Bone marrow (tissue), 2 donors: ENCODE results near the gene METTL6.
"Not testable (repeated sequence)": the region's sequence is repeated elsewhere in the genome, so short reads cannot be mapped to it uniquely, and the experiment has no call there.

Experiments
- DNase-seq, 2 donors: peaks; one replicate each; lab custom pipeline; 2025; lab: John Stamatoyannopoulos, UW

METTL6 gene

DNA sequence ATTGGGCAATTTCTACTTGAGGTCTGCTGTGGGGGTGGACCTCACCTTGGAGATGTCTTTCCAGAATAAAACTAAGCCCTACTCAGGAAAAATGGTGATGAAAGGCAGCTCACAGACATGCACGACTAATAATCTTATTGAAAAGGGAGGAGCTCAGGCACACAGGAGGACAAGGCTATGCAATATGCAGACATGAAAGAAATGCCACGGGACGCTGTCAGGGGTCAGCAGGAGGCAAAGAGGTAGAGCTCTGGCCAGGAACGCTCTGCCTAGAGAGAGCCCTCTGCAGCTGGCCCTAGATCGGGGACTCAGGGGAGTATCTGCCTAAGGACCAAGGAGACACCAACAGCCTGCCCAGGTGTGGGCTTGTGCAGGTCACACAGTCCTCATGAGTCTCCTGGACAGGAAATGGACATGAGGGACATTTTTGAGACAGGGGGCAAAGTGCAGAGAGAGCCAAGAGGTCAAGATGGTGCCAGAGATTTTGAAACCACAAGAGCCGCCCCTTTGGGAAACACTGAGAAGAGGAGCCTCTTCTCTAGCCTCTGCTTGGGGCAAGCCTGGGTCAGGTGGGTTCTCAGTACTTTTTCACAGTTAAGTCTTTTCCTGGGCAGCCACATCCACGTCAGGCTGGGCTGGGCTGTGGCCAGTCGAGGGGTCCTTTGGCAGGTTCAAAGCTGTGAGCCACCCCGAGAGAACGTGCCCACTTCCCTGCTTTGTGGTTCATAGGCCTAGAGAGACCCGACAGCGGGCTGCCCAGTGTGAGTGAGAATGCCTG lies 23.3 kb upstream of the METTL6 start:
- no peak for DNase-seq

DNA sequence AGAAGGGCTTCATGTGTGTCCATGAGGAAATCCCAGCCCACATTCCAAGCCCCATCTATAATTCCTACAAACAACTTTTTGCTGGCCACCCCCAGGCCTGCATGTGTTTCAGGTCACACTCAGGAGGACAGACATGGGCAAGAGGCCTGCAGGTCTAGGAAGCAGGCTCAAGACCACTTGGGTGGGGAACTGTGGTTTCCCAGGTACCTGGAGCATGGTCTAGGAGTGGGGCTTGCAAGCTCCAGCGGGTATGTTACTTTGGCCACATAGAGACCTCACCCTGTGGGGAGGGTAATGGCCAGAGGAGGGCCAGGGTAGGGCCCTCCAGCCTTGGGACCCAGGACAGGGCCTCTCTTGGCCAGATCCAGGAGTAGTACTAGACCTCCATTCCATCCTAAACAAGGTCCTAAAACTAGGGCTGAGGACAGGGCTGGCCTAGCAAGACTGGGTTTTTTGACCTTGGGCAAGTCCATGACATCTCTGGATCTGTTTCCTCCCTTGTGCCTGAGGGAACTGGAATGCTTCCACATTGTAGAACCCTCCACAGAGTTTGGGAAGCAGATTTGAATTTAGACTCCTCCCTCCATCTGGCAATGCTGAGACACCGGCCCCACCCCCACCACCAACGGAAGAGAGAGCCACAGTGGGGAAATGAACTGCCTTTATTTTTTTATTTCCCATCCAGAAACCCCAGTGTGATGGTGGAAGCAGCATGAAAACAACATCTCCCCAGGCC lies 22.3 kb upstream of the METTL6 start:
- DNase-seq = no peak

DNA sequence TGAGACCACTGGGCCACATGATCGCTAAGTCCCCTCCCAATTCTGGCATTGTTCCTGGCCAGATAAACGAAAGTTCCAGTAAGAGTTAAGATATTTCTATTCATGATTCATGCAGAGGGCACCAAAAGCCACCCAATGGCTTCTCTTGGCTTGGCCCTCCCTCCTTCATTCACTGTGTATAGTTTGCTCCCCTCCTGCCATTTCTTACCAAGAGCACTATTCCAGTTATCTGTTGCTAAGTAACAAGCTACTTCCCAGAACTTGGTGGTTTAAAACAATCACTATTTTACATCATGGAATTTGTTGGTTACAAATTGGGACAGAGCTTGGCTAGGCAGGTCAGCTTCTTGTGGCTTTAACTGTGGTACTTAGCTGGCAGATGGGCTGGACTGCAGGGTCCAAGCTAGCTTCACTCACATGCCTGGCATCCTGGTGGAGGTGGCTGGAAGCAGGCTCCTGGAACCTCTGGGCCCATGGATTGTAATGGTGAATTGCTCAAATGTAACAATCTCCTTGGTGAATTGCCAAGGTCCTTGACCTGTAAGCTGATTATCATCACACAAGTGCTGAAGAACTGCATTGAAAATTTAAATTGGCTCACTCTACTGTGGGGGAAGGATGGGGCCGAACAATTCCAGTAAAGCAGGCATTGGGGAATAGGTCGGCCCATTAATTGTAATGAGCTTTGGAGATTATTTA lies 16.6 kb upstream of the METTL6 start:
- DNase-seq = no peak

DNA sequence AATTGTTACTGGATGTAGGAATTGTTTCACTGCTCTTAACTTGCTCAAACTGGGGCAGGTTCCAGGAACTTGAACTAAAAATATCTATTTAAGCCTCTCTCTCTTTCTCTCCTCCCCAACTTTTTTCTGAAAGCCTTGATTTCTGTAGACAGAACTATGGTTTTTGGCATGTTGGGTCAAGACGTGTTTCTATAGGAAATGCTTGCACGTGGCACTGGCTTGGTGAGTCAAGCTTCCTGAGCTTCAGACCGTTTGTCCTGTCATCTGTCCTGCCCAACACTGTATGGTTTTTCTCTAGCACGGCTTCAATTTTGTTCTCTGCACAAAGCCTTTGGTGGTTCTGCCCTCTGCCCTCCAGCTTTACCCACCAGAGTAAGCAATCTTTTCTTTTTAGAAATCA lies 13.5 kb upstream of the METTL6 start:
- DNase-seq = peak in 1 of 2 donors; percentile 86

DNA sequence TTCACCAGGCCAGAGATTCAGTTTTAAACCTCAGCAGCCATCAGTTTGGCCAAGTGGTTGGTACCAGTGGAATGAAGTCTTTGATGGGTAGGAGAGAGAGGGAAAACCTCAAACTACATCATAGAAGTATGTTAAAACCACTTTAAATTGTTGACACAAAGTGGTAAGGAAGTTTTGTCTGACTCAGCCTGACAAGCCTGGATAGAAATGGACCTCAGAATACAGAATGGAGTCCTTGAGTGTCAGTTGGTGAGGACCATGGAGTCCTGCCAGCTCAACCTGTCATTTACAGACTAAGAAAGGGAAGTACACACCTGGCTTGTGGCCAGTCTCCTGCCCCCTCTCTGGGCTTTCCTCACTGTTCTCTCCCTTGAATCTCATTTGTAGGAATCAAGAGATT lies 12.1 kb upstream of the METTL6 start:
- no peak for DNase-seq

DNA sequence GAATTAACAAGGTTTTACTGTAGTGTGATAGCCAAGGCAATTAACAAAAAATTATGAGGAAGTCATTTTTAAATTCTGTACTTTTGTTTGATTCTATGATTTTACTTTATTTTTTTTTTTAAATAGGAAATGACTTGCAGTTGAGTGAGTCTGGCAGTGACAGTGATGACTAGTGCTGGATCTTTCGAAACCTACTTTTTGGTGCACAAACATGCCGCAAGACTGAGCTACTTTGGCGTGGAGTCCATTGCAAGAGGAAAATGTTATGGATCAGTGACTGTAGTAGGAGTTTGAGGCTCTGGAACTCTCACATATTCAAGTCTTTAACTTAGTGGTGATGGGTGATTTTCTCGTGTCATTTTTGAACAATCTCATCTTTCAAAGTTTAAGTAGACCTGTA lies 11.6 kb upstream of the METTL6 start:
- peak in 1 of 2 donors; percentile 90 for DNase-seq

DNA sequence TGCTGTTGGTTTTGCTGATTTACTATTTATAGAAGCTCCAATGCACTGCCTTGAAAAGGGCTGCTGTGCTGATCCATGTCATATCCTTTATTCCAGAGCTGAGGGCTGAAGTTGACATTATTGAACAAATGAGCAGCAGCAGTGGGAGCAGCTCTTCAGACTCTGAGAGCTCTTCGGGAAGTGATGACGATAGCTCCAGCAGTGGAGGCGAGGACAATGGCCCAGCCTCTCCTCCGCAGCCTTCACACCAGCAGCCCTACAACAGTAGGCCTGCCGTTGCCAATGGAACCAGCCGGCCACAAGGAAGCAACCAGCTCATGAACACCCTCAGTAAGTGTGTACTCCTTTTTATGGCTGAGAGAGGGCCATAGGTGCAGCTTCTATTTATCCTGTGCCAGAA lies 8.9 kb upstream of the METTL6 start:
- no peak for DNase-seq

DNA sequence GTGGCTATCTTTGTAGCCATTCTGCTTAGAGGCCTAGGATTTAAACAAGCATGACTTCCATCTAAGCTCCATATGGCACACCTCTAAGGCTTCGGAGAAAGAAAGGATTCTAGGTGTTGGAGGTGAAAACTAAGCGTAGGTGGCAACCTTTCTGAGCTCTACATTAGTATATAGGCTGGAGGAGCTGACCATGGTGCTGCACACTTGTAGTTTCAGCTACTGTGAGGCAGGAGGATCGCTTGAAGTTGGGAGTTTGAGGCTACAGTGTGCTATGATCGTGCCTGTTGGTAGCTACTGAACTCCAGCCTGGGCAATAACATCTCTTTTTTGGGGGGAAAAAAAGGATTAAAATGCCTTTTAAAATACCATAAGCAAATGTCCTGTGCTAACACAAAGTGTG lies 7.4 kb upstream of the METTL6 start:
- no peak for DNase-seq

DNA sequence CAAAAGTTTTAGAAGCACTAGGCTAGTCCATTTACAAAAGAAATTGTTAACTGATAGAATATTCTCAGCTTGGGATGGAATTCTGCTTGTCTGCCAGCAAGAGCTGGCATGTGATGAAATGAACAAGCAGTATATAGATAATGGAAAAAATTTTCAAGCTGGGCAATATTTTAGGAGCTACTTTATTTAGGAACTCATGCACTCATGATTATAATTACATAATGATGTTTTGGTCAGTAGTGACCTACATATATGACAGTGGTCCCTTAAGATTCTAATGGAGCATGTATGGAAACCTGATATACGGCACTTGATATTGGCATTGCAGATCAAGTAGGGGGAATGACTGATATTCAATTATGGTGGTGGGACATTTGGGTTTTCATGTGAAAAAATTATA lies 6.2 kb upstream of the METTL6 start:
- DNase-seq = no peak

DNA sequence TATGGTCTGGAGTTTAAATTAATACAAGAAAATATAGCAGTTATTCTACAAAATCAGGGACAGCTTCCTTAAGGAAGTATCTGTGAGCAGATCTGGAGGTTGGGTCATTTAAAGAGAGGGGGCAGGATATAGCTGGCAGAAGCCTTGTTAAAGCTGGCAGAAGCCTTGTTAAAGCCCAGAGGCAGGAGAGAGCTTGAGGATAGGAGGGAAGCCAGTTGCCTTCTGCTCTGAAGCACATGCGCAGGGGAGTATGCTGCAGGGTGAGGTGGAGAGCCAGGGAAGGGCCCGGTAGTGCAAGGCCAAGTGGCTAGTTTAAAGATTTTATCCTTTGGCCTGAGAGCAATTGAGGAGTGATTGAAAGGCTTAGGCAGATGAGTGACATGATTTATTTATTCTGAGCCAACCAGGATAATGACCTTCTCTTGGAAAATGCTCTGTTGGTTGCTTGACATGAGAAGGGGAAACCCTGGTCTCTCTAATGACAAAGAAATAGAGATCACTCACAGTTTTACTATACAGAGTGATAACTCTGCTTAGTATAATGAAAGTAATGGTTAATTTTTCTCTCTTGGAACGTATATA lies 4.0 kb upstream of the METTL6 start:
- DNase-seq = no peak

DNA sequence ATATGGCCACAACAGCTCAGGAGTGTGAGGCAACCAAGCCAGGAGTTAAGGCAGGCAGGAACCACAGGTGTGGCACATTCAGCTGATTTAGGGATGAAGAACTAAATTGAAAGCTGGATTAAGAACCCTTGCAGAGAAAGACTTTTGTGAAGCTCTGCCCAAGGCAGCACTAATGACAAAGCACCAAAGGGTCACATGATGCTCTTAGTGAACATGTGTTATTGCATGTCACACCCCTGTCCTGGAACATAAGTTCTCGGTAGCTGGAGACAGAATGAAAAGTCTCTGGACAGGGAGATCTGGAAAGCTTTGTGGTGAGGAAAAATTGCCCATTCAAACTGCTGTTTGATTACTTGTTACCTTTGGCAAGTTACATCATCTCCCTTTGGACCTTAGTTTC lies 3.3 kb upstream of the METTL6 start:
- DNase-seq = no peak

DNA sequence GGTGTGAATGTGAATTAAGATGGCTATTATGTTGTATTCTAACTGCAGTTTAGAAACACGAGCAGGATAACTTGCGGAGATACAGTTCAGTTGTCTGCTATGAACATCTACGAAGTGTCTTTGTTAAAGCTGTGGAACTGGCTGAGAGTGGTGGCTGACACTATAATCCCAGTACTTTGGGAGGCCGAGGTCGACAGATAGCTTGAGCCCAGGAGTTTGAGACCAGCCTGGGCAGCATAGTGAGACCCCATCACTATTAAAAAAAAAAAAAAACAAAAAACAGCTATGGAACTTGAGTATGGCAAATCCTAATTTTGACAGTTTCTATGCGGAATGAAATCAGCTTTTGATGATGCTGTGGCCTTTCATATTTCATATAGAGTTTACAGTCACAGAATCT lies 1.7 kb upstream of the METTL6 start:
- DNase-seq = no peak

DNA sequence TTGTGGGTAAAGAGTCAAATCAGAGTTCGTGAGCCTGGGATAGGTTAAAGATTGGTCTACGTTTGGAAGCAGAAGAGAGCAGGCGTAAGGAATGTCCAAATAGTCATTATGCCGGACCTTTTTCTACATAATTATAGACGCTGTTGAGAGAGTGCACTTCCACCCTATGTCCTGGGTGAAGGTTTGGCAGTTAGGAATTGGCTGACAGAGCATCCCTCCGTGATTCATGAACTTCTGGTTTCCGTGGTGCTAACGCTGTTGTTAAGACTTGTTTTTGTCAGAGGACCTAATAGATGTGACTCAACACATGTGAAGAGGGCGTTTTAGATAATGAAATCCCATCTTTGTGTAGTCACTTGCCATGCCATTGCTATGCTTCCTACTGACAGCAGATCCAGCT lies 1.2 kb upstream of the METTL6 start:
- DNase-seq = peak in 1 of 2 donors; percentile 25

DNA sequence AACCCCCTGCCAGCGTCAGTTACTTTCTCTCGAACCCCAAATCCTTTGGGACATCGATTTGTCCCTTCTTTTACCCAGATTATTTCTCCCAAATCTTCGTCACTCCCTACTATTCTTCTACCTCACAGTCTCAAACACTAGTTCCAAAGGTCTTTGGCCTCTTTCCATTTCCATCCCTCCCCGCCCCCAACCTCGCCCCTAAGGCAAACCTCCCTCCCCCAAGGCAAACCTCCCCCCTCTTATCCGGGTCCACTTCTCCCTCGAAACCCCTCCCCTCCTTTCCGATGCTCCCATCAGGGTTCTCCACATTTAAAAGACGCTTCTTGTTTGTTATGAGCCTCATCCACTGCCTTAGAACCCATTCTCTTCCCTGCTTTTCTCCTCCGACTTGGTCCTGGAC lies 637 bp upstream of the METTL6 start:
- DNase-seq = no peak

DNA sequence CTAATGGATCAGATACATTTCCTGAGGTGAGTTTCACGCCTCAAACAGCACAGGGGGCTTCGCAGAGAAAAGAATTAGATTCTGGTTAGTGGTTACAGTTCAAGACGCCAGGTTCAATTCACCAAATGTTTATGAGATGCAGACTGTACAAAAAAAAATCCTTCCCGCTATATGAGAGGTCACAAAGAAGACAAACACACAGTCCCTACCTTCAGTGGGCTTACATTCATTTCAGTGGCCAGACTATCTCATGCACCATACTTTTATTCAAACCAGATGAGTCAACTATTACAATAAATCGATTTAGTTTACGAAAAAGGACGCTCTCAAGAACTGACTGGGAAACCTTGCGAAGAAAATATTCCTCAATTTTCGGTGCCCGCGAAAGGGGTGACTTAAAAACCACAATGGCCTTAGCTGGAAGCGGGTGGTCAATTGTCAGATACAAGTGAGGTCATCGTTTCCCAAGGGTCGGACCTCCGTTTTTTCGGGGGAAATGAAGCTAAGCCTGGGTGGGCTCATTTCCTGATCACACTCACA lies 695 bp downstream of the METTL6 start:
- no peak for DNase-seq

DNA sequence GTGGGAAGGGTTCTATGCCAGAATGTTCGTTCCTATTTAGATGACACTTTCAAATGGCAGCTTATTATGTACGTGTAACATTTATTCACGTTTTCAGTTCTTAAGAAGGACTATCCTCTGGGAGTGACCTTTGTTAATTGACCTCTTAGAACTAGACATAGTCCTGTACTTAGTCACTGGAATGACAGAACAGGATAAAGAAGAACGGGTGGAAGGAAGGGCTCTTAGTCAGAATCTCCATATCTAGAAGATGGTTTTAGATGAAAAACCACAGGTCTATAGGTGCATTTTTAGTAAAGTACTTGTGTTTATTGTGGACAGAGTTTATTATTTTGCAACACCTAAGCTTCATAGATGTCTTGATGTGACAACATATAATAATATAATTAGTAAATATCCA lies 6.5 kb downstream of the METTL6 start:
- DNase-seq = no peak

DNA sequence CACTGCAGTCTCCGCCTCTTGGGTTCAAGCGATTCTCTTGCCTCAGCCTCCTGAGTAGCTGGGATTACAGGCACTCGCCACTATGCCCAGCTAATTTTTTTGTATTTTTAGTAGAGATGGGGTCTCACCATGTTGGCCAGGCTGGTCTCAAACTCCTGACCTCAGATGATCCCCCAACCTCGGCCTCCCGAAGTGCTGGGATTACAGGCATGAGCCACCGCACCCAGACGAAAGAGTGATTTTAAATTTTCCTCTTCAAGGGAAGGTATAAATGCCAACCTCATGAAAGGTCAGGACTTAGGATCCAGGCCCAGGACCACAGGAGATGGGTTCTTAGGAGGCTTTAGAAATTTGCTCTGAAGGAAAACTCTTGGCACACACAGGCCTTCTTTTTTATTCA lies 16.4 kb downstream of the METTL6 start:
- not testable (repeated sequence) for DNase-seq

DNA sequence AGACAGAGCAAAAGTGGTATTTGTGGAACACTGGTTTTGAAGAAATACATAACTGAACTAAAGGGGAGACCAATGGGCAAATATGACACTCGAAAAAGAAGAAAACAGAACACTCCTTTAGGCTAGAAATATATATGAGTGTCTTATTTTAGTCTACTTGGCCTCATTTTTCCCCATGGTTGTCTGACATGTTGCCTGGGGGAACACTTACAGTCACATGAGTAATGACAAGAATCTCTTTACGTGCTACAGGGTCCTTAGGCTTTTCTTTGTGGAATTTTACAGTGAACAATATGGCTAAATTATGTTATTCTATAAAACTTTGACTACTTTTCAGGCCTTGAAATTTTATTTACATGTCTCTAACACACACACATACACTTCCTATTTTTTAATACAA lies 17.6 kb downstream of the METTL6 start:
- DNase-seq = no peak

DNA sequence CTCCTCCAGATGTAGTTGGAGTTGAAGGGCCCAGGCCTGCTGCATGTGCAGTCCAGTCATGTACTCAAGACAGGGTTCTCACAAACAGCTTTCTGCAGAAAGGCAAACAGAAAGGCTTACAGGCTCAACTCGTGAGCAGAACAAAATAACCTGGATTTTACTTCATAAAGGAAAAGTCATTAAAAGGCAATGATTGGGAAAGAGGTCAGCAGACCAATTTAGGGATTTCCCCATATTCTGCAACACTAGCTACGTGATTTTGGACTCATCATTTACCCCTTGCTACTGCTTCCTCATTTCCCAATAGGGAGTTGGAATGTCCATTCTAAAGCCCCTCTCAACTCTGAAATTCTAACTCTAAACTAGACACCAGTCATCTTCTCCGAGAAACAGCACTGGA lies 18.1 kb downstream of the METTL6 start:
- peak in 1 of 2 donors; percentile 17 for DNase-seq

DNA sequence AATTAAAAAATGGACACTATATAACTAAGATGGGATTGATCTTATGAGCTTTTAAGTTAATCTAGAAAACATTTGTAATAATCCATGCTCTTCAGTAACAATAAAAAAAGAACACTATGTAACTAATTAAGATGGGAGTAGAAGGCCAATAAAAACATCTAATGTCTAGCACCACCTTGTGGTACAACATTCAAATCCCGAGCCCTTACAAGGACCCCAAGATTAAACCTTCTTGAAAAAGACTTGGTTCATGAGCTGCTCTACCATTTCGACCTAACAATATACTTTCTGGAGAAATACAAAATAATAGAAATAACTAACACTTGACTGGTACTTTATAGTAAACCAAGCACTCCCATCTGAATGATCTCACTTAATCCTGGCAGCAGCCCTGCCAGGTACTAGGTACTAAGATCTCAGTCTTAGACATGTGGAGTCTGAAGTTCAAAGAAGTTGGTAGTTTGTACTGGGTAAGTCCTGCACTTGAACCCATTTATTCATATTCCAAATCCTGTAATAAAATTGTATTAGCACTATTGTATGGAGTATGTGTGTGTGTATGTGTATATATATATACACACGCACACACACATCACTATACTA lies 21.8 kb downstream of the METTL6 start:
- peak in 1 of 2 donors; percentile 75 for DNase-seq

DNA sequence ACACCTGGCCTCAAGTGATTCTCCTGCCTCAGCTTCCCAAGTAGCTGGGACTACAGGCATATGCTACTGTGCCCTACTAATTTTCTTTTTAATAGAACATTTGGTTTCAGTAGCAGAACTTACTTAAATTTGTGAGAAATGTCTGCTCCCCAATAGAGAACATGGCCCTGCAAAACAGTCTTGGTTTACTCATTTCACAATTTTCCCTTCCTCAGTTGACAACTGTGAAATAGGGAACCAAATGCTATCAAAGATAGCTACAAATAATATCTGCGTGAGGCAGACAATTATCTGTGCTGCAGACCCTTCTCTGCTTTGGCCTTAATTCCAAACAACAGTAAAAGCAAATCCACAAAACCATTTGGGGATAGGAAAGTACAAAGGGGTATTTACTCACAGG lies 22.6 kb downstream of the METTL6 start:
- no peak for DNase-seq

DNA sequence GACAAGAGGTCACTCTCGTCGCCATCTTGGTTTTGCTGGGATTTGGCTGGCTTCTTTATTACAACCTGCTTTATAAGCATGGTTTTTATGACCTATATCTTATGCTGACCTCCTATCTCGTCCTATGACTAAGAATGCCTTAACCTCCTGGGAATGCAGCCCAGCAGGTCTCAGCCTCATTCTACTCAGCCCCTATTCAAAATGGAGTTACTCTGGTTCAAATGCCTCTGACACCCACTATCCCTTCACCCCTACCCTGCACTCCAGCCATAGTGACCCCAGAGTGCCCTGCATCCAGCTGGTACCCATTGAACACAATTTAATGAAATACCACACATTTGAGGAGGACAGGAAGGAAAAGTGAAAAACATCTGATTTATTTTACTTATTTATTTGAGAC lies 23.4 kb downstream of the METTL6 start:
- DNase-seq = no peak
